Duodenal mucosa (tissue), 2 donors: ENCODE data around the gene MAP3K5.

Source experiments
- H3K27ac ChIP-seq: one replicate; pipeline ENCODE4 v1.7.0; 2013; ENCODE audit warnings: low read depth, low read length
- H3K27me3 ChIP-seq, 2 donors: one replicate each; pipeline ENCODE4 v1.7.0; 2013; ENCODE audit warnings: low read length in 2 of 2, control low read depth in 1 of 2; ENCODE audit not compliant: insufficient read depth in 2 of 2, control insufficient read depth in 1 of 2
- H3K36me3 ChIP-seq, 2 donors: one replicate each; pipeline ENCODE4 v1.7.0; 2013; ENCODE audit warnings: low read length in 2 of 2, control low read depth in 1 of 2; ENCODE audit not compliant: insufficient read depth in 2 of 2, control insufficient read depth in 1 of 2
- H3K4me1 ChIP-seq, 2 donors: one replicate each; pipeline ENCODE4 v1.7.0; 2013; ENCODE audit warnings: low read length in 2 of 2, control low read depth in 1 of 2; ENCODE audit not compliant: insufficient read depth in 2 of 2, control insufficient read depth in 1 of 2
- H3K4me3 ChIP-seq, 2 donors: one replicate each; pipeline ENCODE4 v1.7.0; 2013; ENCODE audit warnings: low read length in 2 of 2, low read depth in 1 of 2
- H3K9ac ChIP-seq, 2 donors: one replicate each; pipeline ENCODE4 v1.7.0; 2013; ENCODE audit warnings: low read length in 2 of 2, low read depth in 1 of 2
- H3K9me3 ChIP-seq, 2 donors: one replicate each; pipeline ENCODE4 v1.7.0; 2013; ENCODE audit warnings: low read length in 2 of 2, control low read depth in 1 of 2; ENCODE audit not compliant: control insufficient read depth in 1 of 2

Gene MAP3K5

DNA sequence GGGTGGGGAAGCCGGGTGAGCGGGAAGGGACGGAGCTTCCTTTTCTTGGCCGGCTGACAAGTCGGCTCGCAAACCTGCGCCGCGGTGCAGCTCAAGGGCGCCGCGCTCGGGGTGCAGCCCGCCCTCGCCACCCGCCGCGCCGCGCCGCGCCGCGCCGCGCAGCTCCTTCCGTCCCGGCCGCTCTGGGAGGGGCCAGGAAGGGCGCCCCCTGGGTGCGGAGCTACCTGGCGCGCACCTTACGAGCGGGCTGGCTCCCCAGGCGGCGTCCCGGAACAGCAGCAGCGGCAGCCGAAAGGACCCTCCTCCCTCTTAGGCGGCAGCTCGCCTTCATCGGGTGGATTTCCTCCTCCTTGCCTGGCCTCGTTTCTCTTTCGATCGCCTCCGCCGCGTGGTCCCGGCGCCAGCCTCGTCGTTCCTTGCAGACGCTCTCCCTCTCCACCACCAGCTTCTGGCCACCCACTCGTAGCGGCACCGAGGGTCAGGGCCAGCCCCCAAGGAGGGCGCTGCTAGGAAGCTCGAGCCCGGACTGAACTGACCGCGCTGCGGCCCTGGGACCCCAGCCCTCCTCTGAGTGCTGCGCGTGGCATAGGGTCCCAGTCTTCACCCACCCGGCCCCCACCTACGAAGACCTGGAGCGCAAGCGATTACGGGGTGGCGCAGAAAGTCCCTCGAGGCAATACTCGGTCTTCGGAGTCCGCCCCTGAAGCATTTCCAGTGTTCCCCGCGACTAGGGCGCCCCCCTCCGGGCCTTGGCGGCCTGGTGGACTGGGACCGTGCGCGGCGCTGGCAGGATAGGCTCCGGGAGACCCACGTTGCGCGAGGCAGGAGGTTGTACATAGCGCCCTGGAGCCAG lies at the start of gene MAP3K5:
Gene MAP3K5 (minus strand): TSS at position 68 of the 853 bp plus-strand sequence. CDS start 320 bp downstream, outside the sequence.
- no peaks in the 10 kb centered on the region for H3K9me3 ChIP-seq
- H3K4me3 ChIP-seq = peak within 1 kb of the TSS; percentile 98 to 99
- peak within 1 kb of the TSS; percentile 87 to 99 for H3K9ac ChIP-seq
- no peaks in the 10 kb centered on the region for H3K27me3 ChIP-seq
- H3K27ac ChIP-seq = peak within 1 kb of the TSS; percentile 92
- H3K36me3 ChIP-seq = no peaks in the 10 kb centered on the region
- peaks cover 22 to 23% of the 10 kb centered on the region in 2 donors for H3K4me1 ChIP-seq

GRCh38 chr6:136840276-136841001 lies 48.2 kb upstream of the MAP3K5 start:
- Histone ChIP-seq H3K36me3 (peaks cover 0 to 5% of the 10 kb centered on the region in 2 donors), H3K27me3 (no peaks in the 10 kb centered on the region), H3K4me1 (no peaks in the 10 kb centered on the region), H3K9me3 (no peaks in the 10 kb centered on the region), H3K27ac (no peak overlapping the region), H3K4me3 (no peak overlapping the region), H3K9ac (no peak overlapping the region)

- no peak overlapping the region for H3K9ac ChIP-seq
- peaks cover 4 to 11% of the 10 kb centered on the region in 2 donors for H3K36me3 ChIP-seq
- H3K4me1 ChIP-seq = no peaks in the 10 kb centered on the region
- H3K27ac ChIP-seq = no peak overlapping the region
- H3K27me3 ChIP-seq = no peaks in the 10 kb centered on the region
- no peak overlapping the region for H3K4me3 ChIP-seq
- peaks cover 6 to 10% of the 10 kb centered on the region in 2 donors for H3K9me3 ChIP-seq
Observed at GRCh38 chr6:136831873-136832562, 39.7 kb upstream of the MAP3K5 start.

DNA sequence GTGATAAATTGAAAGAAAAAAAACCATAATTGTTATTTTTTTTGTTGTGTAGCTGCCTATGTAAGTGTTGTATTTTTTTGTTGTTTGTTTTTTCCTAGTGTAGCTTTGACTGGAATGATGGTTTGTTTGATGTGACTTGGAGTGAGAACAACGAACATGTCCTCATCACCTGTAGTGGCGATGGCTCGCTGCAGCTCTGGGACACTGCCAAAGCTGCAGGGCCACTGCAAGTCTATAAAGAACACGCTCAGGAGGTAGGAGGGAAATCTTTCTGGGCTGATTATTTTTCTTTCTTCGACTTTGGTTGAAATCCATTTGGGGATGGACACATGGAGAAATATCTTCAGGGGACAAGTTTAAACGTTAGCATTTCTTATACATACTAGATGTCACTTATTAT lies 33.9 kb upstream of the MAP3K5 start:
- H3K36me3 ChIP-seq = peaks cover 0 to 6% of the 10 kb centered on the region in 2 donors
- no peak overlapping the region for H3K27ac ChIP-seq
- no peak overlapping the region for H3K9ac ChIP-seq
- no peak overlapping the region for H3K4me3 ChIP-seq
- H3K9me3 ChIP-seq = peaks cover 0 to 1% of the 10 kb centered on the region in 2 donors
- no peaks in the 10 kb centered on the region for H3K27me3 ChIP-seq
- peaks cover 4 to 9% of the 10 kb centered on the region in 2 donors for H3K4me1 ChIP-seq

DNA sequence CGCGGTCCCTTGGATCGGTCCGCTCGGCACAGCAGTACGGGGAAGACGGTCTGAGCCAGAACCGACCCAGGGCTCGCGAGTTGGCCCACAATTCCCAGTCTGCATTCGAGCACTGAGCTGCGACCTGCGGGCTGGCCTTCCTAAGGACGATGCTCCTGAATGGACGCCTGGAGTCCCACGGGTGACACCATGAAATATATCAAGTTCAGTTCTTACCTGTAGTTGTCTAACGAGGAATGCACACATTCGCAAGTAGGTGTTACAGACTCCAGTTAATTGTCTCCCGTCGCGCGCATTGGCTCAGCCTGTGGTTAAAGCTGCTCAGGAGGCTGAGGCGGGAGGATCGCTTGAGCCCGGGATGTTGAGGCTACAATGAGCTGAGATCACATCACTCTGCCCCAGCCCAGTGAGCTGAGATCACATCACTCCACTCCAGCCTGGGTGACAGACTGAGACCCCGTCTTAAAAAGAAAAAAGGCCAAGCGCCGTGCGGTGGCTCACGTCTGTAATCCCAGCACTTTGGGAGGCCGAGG lies 30.9 kb upstream of the MAP3K5 start:
- Histone ChIP-seq H3K27me3 (no peaks in the 10 kb centered on the region), H3K9ac (peak overlapping the region; percentile 67 to 78), H3K27ac (peak overlapping the region; percentile 87), H3K9me3 (no peaks in the 10 kb centered on the region), H3K4me1 (peaks cover 4 to 11% of the 10 kb centered on the region in 2 donors), H3K4me3 (peak overlapping the region; percentile 81 to 97), H3K36me3 (peaks cover 0 to 6% of the 10 kb centered on the region in 2 donors)

GRCh38 chr6:136822376-136823127 lies 30.3 kb upstream of the MAP3K5 start, which contains the start of gene PEX7:
TSS of gene PEX7 (plus strand) at chr6:136822592. CDS start at chr6:136822666, 74 bp downstream.
- H3K9ac ChIP-seq = peak within 1 kb of the TSS; percentile 67 to 78
- H3K4me1 ChIP-seq = peaks cover 4 to 11% of the 10 kb centered on the region in 2 donors
- peaks cover 0 to 6% of the 10 kb centered on the region in 2 donors for H3K36me3 ChIP-seq
- H3K27ac ChIP-seq = peak within 1 kb of the TSS; percentile 87
- H3K9me3 ChIP-seq = no peaks in the 10 kb centered on the region
- no peaks in the 10 kb centered on the region for H3K27me3 ChIP-seq
- H3K4me3 ChIP-seq = peak within 1 kb of the TSS; percentile 81 to 97

DNA sequence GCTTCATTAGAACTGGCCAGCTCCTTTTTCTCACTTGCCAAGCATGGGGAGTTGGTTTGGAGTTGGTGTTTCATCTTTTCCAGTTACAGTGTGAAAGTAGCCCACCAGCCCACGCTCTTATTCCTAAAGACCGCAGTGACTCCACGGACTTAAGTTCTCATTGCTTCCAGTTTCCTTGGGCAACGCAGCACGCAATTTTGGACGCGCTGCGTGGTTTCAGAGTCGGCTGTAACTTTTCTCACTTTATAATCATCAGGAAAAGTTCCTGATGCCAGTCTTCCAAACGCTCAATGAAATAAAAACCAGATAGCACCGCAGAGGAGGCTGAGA lies 29.7 kb upstream of the MAP3K5 start:
- H3K36me3 ChIP-seq = peaks cover 0 to 6% of the 10 kb centered on the region in 2 donors
- peak overlapping the region; percentile 67 to 78 for H3K9ac ChIP-seq
- H3K4me1 ChIP-seq = peaks cover 4 to 11% of the 10 kb centered on the region in 2 donors
- no peaks in the 10 kb centered on the region for H3K27me3 ChIP-seq
- H3K4me3 ChIP-seq = peak overlapping the region; percentile 81 to 97
- H3K27ac ChIP-seq = peak overlapping the region; percentile 87
- H3K9me3 ChIP-seq = no peaks in the 10 kb centered on the region

GRCh38 chr6:136820561-136820960 lies 28.3 kb upstream of the MAP3K5 start:
- no peaks in the 10 kb centered on the region for H3K27me3 ChIP-seq
- no peak overlapping the region for H3K9ac ChIP-seq
- H3K4me1 ChIP-seq = peaks cover 4 to 11% of the 10 kb centered on the region in 2 donors
- H3K9me3 ChIP-seq = no peaks in the 10 kb centered on the region
- no peak overlapping the region for H3K4me3 ChIP-seq
- H3K36me3 ChIP-seq = no peaks in the 10 kb centered on the region
- no peak overlapping the region for H3K27ac ChIP-seq

GRCh38 chr6:136816656-136817055 lies 24.4 kb upstream of the MAP3K5 start:
- H3K9me3 ChIP-seq = no peaks in the 10 kb centered on the region
- H3K9ac ChIP-seq = no peak overlapping the region
- H3K27me3 ChIP-seq = no peaks in the 10 kb centered on the region
- no peak overlapping the region for H3K4me3 ChIP-seq
- H3K4me1 ChIP-seq = peaks cover 0 to 6% of the 10 kb centered on the region in 2 donors
- H3K36me3 ChIP-seq = no peaks in the 10 kb centered on the region
- no peak overlapping the region for H3K27ac ChIP-seq
